GM21381 (cell line): ENCODE data around the gene NUDT11.
A peak's percentile ranks its signal among the peaks of the same experiment; 100 is the strongest.
"Not testable (repeated sequence)": the region's sequence is repeated elsewhere in the genome, so short reads cannot be mapped to it uniquely, and the experiment has no call there.

Experiments
- ATAC-seq: cut with Tn5 transposase; IDR thresholded peaks from one replicate; pipeline ENCODE4 v1.9.1; 2021; ENCODE audit warnings: mild to moderate bottlenecking, moderate library complexity; ENCODE audit not compliant: unreplicated experiment

NUDT11 gene

GRCh38 chrX:51496501-51497291, at the start of gene NUDT11:
NUDT11 (minus strand) TSS chrX:51496592; CDS start chrX:51496444, 148 bp downstream.
- ATAC-seq = peak; percentile 61

- ATAC-seq = no peak
These were observed 24.0 kb upstream of the NUDT11 start for GRCh38 chrX:51520393-51520792.

DNA sequence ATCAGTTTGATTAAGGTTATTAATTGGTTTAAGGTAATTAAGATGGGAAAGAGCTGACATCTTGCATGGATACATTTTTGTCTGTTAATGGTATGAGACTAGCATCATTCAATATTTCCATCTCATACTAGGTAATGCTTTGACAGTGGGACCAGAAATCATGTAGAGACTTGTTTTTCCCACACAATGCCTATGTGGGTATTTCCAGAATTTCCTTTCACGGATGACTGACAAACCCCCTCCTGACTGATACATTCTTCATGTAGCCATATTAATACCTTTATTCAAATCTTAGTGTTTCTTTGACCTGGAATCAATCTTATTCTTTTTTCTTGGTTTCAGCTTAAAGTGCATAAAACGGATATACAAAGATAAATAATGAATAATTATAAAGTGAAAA, 22.7 kb upstream of the NUDT11 start:
- ATAC-seq = not testable (repeated sequence)

GRCh38 chrX:51507551-51507950, 11.2 kb upstream of the NUDT11 start:
- no peak for ATAC-seq

DNA sequence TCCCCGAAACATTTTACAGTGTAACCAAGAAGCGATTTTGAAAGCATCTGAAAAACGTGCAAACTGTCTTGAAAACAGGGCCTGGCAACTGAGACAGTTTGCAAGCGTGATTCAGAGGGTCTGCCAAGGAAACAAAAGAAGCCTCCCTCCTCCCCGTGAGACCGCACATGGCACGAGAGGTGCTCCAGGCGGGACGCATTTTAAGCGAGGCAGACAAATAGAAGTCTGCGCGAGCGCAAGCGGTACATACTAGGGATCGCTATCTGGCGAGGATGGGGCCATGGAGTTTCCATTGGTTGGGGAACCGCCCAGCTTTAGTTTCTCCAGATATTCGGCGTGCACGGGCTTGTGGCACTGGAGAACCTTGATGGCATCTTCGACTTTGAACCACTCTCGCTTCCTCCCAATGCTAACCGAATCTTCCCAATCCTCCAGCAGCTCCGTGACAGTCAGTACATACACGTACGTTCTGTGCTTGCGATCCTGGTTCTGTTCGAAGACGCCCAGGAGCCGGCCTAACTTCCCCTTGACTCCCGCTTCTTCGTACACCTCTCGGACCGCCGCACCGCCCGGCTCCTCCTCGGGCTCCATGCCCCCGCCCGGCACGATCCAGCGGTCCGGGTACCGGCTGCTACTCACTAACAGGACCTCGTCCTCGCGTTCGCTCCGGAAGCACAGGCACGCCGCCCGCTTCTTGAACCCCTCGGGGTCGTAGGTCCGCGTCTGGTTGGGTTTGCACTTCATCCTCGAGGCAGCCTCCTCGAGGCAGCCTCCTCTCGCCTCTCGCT, 497 bp downstream of the NUDT11 start:
- peak; percentile 11 for ATAC-seq

DNA sequence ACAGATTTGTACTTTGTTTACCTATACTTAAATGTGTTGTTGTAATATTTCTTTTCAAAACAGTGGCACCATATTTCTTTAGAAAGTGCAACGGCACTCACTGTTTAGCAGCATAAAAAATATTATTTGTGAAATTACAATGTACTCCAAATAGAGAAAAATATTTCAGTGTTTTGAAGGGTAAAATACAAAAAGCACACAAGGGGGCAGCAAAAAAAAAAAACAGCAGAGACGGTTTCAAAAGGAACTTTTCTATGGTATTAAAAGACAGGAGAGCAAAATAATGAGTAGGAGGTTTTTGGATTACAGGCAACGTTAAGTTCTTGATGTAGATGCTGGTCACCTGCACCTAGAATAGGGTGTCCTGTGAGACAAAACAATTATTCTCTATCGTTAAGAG, 2.0 kb downstream of the NUDT11 start:
- no peak for ATAC-seq

GRCh38 chrX:51487960-51488267, 8.5 kb downstream of the NUDT11 start:
- no peak for ATAC-seq

DNA sequence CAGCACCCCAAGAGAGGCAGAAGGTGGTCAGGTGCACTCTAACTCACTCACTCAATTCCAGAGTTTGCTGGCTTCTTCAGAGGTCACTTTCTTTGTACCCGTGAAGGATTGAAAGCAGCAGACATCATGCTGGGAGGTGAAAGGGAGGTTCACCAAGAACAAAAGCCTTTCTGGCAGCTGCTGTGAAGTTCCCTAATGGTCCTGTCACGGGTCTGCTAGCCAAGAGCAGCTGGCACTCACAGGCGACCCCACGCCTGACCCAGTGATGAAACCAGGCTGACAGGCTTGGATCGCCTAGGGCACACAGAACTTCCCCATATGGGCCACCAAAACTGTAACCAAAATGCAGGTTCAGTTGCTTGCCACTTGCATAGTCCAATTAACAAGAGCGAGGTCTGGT, 11.8 kb downstream of the NUDT11 start:
- no peak for ATAC-seq

DNA sequence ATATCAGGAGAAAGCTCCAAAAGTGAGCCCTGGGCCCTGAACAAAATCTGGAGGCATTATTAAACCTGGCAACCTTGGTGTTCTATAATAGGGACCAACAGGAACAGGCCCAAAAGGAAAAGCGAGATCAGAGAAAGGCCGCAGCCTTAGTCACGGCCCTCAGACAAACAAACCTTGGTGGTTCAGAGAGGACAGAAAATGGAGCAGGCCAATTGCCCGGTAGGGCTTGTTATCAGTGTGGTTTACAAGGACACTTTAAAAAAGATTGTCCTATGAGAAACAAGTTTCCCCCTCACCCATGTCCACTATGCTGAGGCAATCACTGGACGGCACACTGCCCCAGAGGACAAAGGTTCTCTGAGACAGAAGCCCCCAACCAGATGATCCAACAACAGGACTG, 14.0 kb downstream of the NUDT11 start:
- ATAC-seq = not testable (repeated sequence)

GRCh38 chrX:51476930-51477329, 19.5 kb downstream of the NUDT11 start:
- ATAC-seq = no peak

GRCh38 chrX:51463322-51463721, 33.1 kb downstream of the NUDT11 start:
- ATAC-seq = no peak

DNA sequence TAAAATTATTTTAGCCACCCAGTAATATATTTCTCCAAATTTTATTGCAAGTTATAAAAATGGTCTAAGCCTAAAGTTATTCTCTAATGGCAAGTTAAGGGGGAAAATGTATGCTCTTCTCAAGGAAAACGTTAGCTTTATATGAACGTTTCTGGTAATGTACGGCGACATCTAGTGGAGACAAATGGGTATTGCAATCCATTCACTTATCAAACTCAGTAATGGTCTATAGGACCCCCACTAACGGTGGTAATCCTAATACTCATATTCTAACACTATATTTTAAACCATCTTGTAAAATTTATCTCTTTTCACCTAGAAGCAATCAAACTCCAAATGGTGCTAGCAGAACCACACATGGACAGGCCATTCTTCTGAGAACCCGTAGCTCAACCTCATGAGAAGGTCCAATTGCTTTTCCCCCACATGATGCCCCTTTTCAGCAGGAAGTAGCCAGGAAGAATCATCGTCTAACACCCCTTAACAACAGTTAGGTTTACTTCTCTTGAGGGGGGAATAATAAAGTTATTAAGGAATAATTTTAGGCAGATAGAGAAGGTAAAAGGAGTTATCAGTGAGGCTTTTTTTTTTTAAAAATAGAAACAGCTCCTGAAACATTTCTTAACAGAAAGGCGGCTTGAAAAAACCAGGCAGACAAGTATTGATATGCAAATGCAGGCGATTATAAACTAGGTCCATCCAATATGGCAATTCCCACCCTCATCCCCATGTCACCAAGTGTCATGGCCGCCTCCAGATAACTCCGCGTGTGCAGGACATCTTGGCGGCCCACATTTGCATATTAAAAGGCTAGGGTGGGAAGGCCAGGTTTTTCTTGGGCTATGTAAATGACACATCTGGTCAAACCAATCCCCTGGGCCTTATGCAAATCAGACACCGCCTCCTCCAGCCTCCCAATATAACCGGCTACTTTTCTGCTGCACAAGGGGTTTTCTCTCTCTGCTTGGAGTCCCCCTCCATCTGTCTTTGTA, 35.0 kb downstream of the NUDT11 start:
- no peak for ATAC-seq

- no peak for ATAC-seq
These were observed 37.3 kb downstream of the NUDT11 start for GRCh38 chrX:51459125-51459524.

- ATAC-seq = no peak
These were observed 39.6 kb downstream of the NUDT11 start for GRCh38 chrX:51456814-51457213.

DNA sequence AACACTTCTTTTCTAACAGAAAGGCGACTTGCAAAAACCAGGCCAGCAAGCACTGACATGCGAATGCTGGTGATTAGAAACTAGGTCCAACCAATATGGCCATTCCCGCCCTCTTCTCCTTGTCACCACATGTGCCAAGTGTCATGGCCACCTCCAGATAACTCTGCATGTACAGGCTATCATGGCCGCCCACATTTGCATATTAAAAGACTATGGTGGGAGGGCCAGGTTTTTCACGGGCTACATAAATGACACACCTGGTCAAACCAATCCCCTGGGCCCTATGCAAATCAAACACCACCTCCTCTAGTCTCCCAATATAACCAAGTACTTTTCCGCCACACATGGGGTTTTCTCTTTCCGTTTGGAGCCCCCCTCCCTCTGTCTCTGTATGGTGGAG, 40.1 kb downstream of the NUDT11 start:
- no peak for ATAC-seq

- no peak for ATAC-seq
These were observed 56.0 kb downstream of the NUDT11 start for GRCh38 chrX:51440365-51440764.
